Brain microvascular endothelial cell (primary cell): ENCODE measurements around the gene AUTS2.

Experiments used
- DNase-seq: peaks from one replicate; pipeline ENCODE4 v3.0.0-alpha.2; 2020
- H3K27ac ChIP-seq: fragments of 250-450 bp; sonication (Bioruptor Pico); 2 replicates; pipeline ENCODE4 v1.5.1; 2020; ENCODE audit warnings: mild to moderate bottlenecking, moderate library complexity
- H3K27me3 ChIP-seq: fragments of 250-450 bp; sonication (Bioruptor Pico); replicated peaks from 2 replicates; pipeline ENCODE4 v1.5.1; 2020; ENCODE audit warnings: mild to moderate bottlenecking
- H3K36me3 ChIP-seq: fragments of 250-450 bp; sonication (Bioruptor Pico); replicated peaks from 2 replicates; pipeline ENCODE4 v1.5.1; 2020; ENCODE audit warnings: mild to moderate bottlenecking
- H3K4me3 ChIP-seq: 2 replicates; pipeline ENCODE4 v1.5.1; 2011; ENCODE audit warnings: low read depth, mild to moderate bottlenecking, control low read depth, low read length, moderate library complexity
- CTCF ChIP-seq: IDR thresholded peaks from 2 replicates; pipeline ENCODE4 v1.5.1; 2011; ENCODE audit warnings: low read depth, mild to moderate bottlenecking, moderate library complexity, low read length, control low read depth, inconsistent platforms; ENCODE audit errors: missing control alignments
- in situ Hi-C: cut with HindIII; loops from 2 replicates; pipeline ENCODE4 v1.10.0; 2017; ENCODE audit warnings: low sequenced_read_pairs, low pct_ligation_motif_present

The AUTS2 gene

GRCh38 chr7:70693686-70694433, 1095.6 kb downstream of the AUTS2 start:
- Histone ChIP-seq H3K4me3 (peak overlapping the region; percentile 81), H3K36me3 (no peaks in the 10 kb centered on the region), H3K27me3 (no peaks in the 10 kb centered on the region), H3K27ac (no peak overlapping the region)
- peak; percentile 37 for TF ChIP-seq CTCF
- in situ Hi-C loops, result no loop called here
- DNase-seq, result peak; percentile 10

GRCh38 chr7:70694434-70694970, 1096.2 kb downstream of the AUTS2 start:
- TF ChIP-seq CTCF, result no peak
- H3K4me3 ChIP-seq, result peak overlapping the region; percentile 81
- H3K27ac ChIP-seq, result peak overlapping the region; percentile 56
- H3K36me3 ChIP-seq, result no peaks in the 10 kb centered on the region
- H3K27me3 ChIP-seq, result no peaks in the 10 kb centered on the region
- in situ Hi-C loops, result no loop called here
- DNase-seq, result peak; percentile 7

GRCh38 chr7:70694971-70695794, 1096.9 kb downstream of the AUTS2 start:
- Histone ChIP-seq H3K27me3 (no peaks in the 10 kb centered on the region), H3K27ac (peak overlapping the region; percentile 56), H3K4me3 (peak overlapping the region; percentile 81), H3K36me3 (no peaks in the 10 kb centered on the region)
- no peak for TF ChIP-seq CTCF
- DNase-seq, result peak; percentile 11
- in situ Hi-C loops, result no loop called here

- no peaks in the 10 kb centered on the region for H3K27me3 ChIP-seq
- TF ChIP-seq CTCF, result no peak
- H3K4me3 ChIP-seq, result peak overlapping the region; percentile 81
- in situ Hi-C loops, result no loop called here
- no peak overlapping the region for H3K27ac ChIP-seq
- DNase-seq, result no peak
- H3K36me3 ChIP-seq, result no peaks in the 10 kb centered on the region
Measured at GRCh38 chr7:70695795-70696083, 1097.5 kb downstream of the AUTS2 start.

GRCh38 chr7:70696201-70696754, 1098.0 kb downstream of the AUTS2 start:
- peak; percentile 13 for DNase-seq
- peak overlapping the region; percentile 81 for H3K4me3 ChIP-seq
- H3K27ac ChIP-seq, result no peak overlapping the region
- H3K36me3 ChIP-seq, result no peaks in the 10 kb centered on the region
- in situ Hi-C loops, result no loop called here
- H3K27me3 ChIP-seq, result no peaks in the 10 kb centered on the region
- no peak for TF ChIP-seq CTCF
